H1 (cell line): ENCODE data around the gene ATOH8. TPM values are rescaled to one million over a fixed set of nuclear protein-coding genes. Genes with fewer than 3 reads are reported as not detected.

Experiments
- CTCF ChIA-PET: fragments of 300-600 bp; sonication (Branson Sonifier 250); formaldehyde crosslinking; loops from one replicate; lab custom pipeline; 2021; ENCODE audit not compliant: partially characterized antibody; lab: Charles Lee
- POLR2A ChIA-PET: fragments of 300-600 bp; sonication (Branson Sonifier 250); formaldehyde crosslinking; loops from one replicate; lab custom pipeline; 2021; ENCODE audit warnings: inconsistent platforms; ENCODE audit not compliant: partially characterized antibody; lab: Charles Lee
- DNase-seq, 2 experiments: peaks; one replicate each; pipeline versions ENCODE4 v3.0.0 to v3.0.0-alpha.2; 2010 to 2022; ENCODE audit warnings: low spot score in 2 of 2, low read depth in 1 of 2, mixed read lengths in 1 of 2
- FAIRE-seq: peaks from 2 replicates; lab custom pipeline; 2011; peaks lifted over from hg19 to GRCh38; lab: Jason Lieb, UNC
- H2AFZ ChIP-seq: 2 replicates; pipeline ENCODE4 v1.8.1; 2012; ENCODE audit warnings: low read length, inconsistent platforms
- H2AK5ac ChIP-seq: 2 replicates; pipeline ENCODE4 v1.6.1; 2013; ENCODE audit warnings: low read depth, low read length
- H2BK120ac ChIP-seq: replicated peaks from 2 replicates; pipeline ENCODE3; 2013; ENCODE audit warnings: low read depth, low read length, inconsistent platforms
- H2BK12ac ChIP-seq: 2 replicates; pipeline ENCODE4 v1.6.1; 2013; ENCODE audit warnings: low read depth, low read length
- H2BK15ac ChIP-seq: 2 replicates; pipeline ENCODE4 v1.6.1; 2013; ENCODE audit warnings: low read length
- H2BK20ac ChIP-seq: 2 replicates; pipeline ENCODE4 v1.6.1; 2013; ENCODE audit warnings: low read length
- H2BK5ac ChIP-seq: 2 replicates; pipeline ENCODE4 v1.6.1; 2013; ENCODE audit warnings: low read depth, low read length
- H3K14ac ChIP-seq: 2 replicates; pipeline ENCODE4 v1.6.1; 2013; ENCODE audit warnings: inconsistent platforms; ENCODE audit not compliant: insufficient read length
- H3K18ac ChIP-seq: 2 replicates; pipeline ENCODE4 v1.6.1; 2013; ENCODE audit warnings: low read length; ENCODE audit errors: extremely low read depth
- H3K23ac ChIP-seq: 2 replicates; pipeline ENCODE4 v1.6.1; 2013; ENCODE audit warnings: inconsistent platforms; ENCODE audit not compliant: insufficient read length
- H3K23me2 ChIP-seq: 2 replicates; pipeline ENCODE4 v1.6.1; 2013; ENCODE audit warnings: low read depth, low read length
- H3K27ac ChIP-seq: 2 replicates; pipeline ENCODE4 v1.6.1; 2011; ENCODE audit warnings: low read depth, low read length, inconsistent platforms
- H3K27me3 ChIP-seq, 4 experiments: replicated peaks in 1 of 4; 1 replicate in 1 of 4; 2 replicates in 3 of 4; pipeline versions ENCODE4 v1.6.1 to v1.8.1; 2011 to 2013; ENCODE audit warnings: low read length in 3 of 4, mild to moderate bottlenecking in 3 of 4, inconsistent platforms in 2 of 4, mixed read lengths in 2 of 4, moderate library complexity in 1 of 4; ENCODE audit not compliant: control insufficient read depth in 3 of 4, insufficient read depth in 3 of 4; ENCODE audit errors: extremely low read depth in 1 of 4
- H3K36me3 ChIP-seq, 4 experiments: 2 replicates each; pipeline versions ENCODE4 v1.6.1 to v1.8.1; 2011 to 2013; ENCODE audit warnings: mild to moderate bottlenecking in 4 of 4, low read length in 3 of 4, moderate library complexity in 2 of 4, control low read depth in 1 of 4, inconsistent platforms in 1 of 4; ENCODE audit not compliant: insufficient read depth in 4 of 4, control insufficient read depth in 2 of 4
- H3K4ac ChIP-seq: replicated peaks from 2 replicates; pipeline ENCODE3; 2013; ENCODE audit warnings: low read length, low read depth, mixed read lengths, inconsistent platforms; ENCODE audit not compliant: insufficient read length
- H3K4me1 ChIP-seq, 4 experiments: replicated peaks in 1 of 4; 1 replicate in 1 of 4; 2 replicates in 3 of 4; pipeline versions ENCODE4 v1.6.1 to v1.8.1; 2011 to 2013; ENCODE audit warnings: low read length in 3 of 4, inconsistent platforms in 2 of 4, mixed read lengths in 1 of 4; ENCODE audit not compliant: insufficient read depth in 4 of 4, control insufficient read depth in 3 of 4
- H3K4me2 ChIP-seq, 2 experiments: 2 replicates each; pipeline versions ENCODE4 v1.6.1 to v1.8.1; 2011 to 2013; ENCODE audit warnings: low read depth in 2 of 2, low read length in 2 of 2, control low read depth in 1 of 2, inconsistent platforms in 1 of 2, mild to moderate bottlenecking in 1 of 2; ENCODE audit not compliant: insufficient read depth in 1 of 2
- H3K4me3 ChIP-seq, 4 experiments: fragments of 200-600, 300-600 bp in 1 of 4; sonication (generic), shearing (Covaris generic), sonication (Bioruptor Twin) in 1 of 4; 2 replicates each; pipeline versions ENCODE4 v1.5.1 to v1.8.1; 2011 to 2016; ENCODE audit warnings: low read length in 4 of 4, low read depth in 3 of 4, control low read depth in 2 of 4, inconsistent platforms in 2 of 4, mild to moderate bottlenecking in 2 of 4, mixed read lengths in 1 of 4, moderate library complexity in 1 of 4; ENCODE audit not compliant: insufficient read depth in 2 of 4; ENCODE audit errors: extremely low read depth in 1 of 4
- H3K56ac ChIP-seq: replicated peaks from 2 replicates; pipeline ENCODE3; 2013; ENCODE audit warnings: low read depth, mild to moderate bottlenecking, mixed read lengths, low read length, inconsistent platforms; ENCODE audit not compliant: insufficient read length
- H3K79me1 ChIP-seq: 2 replicates; pipeline ENCODE4 v1.6.1; 2013; ENCODE audit warnings: low read depth, low read length, control low read depth
- H3K79me2 ChIP-seq, 2 experiments: 2 replicates each; pipeline versions ENCODE4 v1.6.1 to v1.8.1; 2012 to 2013; ENCODE audit warnings: low read length in 2 of 2, mild to moderate bottlenecking in 2 of 2, inconsistent platforms in 1 of 2; ENCODE audit not compliant: insufficient read depth in 2 of 2, control insufficient read depth in 1 of 2
- H3K9ac ChIP-seq, 4 experiments: replicated peaks in 1 of 4; 1 replicate in 1 of 4; 2 replicates in 3 of 4; pipeline versions ENCODE4 v1.6.1 to v1.8.1; 2011 to 2013; ENCODE audit warnings: low read depth in 3 of 4, low read length in 3 of 4, control low read depth in 2 of 4, mild to moderate bottlenecking in 2 of 4, moderate library complexity in 2 of 4, inconsistent platforms in 1 of 4; ENCODE audit errors: extremely low read depth in 1 of 4
- H3K9me3 ChIP-seq, 2 experiments: 2 replicates each; pipeline versions ENCODE4 v1.6.1 to v1.8.1; 2012 to 2013; ENCODE audit warnings: mild to moderate bottlenecking in 2 of 2, moderate library complexity in 2 of 2, control low read depth in 1 of 2, inconsistent platforms in 1 of 2, low read depth in 1 of 2, low read length in 1 of 2, mixed read lengths in 1 of 2; ENCODE audit not compliant: insufficient read depth in 2 of 2
- H4K20me1 ChIP-seq, 2 experiments: replicated peaks in 1 of 2; 2 replicates each; pipeline versions ENCODE3 to v1.8.1; 2011 to 2013; ENCODE audit warnings: inconsistent platforms in 2 of 2, low read length in 2 of 2, mild to moderate bottlenecking in 1 of 2; ENCODE audit not compliant: insufficient read depth in 2 of 2, control insufficient read depth in 1 of 2
- H4K5ac ChIP-seq: 2 replicates; pipeline ENCODE4 v1.6.1; 2013; ENCODE audit warnings: low read length, low read depth, mixed read lengths, inconsistent platforms; ENCODE audit not compliant: insufficient read length
- H4K8ac ChIP-seq: 2 replicates; pipeline ENCODE4 v1.8.0; 2013; ENCODE audit warnings: mild to moderate bottlenecking, moderate library complexity, low read length, inconsistent platforms; ENCODE audit not compliant: insufficient read depth; ENCODE audit errors: extremely low read depth
- H4K91ac ChIP-seq: replicated peaks from 2 replicates; pipeline ENCODE3; 2013; ENCODE audit warnings: low read length, mixed read lengths, inconsistent platforms; ENCODE audit not compliant: insufficient read length
- CEBPB ChIP-seq: IDR thresholded peaks from 2 replicates; pipeline ENCODE4 v1.6.1; 2012; ENCODE audit warnings: low read depth, low read length
- CHD2 ChIP-seq: IDR thresholded peaks from 2 replicates; pipeline ENCODE4 v1.6.1; 2012; ENCODE audit warnings: low read length, improper control_type of control experiment
- EZH2 ChIP-seq: fragments of 200-600 bp; sonication (generic); IDR thresholded peaks from 2 replicates; pipeline ENCODE4 v1.7.1; 2012; ENCODE audit warnings: low read depth, mild to moderate bottlenecking, moderate library complexity, low read length, inconsistent platforms; ENCODE audit not compliant: severe bottlenecking
- FOSL1 ChIP-seq: IDR thresholded peaks from 2 replicates; pipeline ENCODE4 v1.6.1; 2011; ENCODE audit warnings: mild to moderate bottlenecking, low read depth, low read length, moderate library complexity; ENCODE audit not compliant: insufficient read depth
- JUN ChIP-seq: IDR thresholded peaks from 2 replicates; pipeline ENCODE4 v1.6.1; 2011; ENCODE audit warnings: low read depth, mild to moderate bottlenecking, improper control_type of control experiment, low read length
- MAX ChIP-seq: IDR thresholded peaks from 2 replicates; pipeline ENCODE4 v1.6.1; 2012; ENCODE audit warnings: inconsistent platforms
- NRF1 ChIP-seq: IDR thresholded peaks from 2 replicates; pipeline ENCODE4 v1.6.1; 2011; ENCODE audit warnings: mild to moderate bottlenecking, low read depth, low read length, improper control_type of control experiment
- PHF8 ChIP-seq: fragments of 200-600 bp; sonication (generic); conservative IDR thresholded peaks from 2 replicates; pipeline ENCODE4 v1.7.1; 2012; ENCODE audit warnings: low read depth, mild to moderate bottlenecking, inconsistent platforms, low read length, moderate library complexity
- POLR2A ChIP-seq, 2 experiments: IDR thresholded peaks; 1 replicate in 1 of 2; 2 replicates in 1 of 2; pipeline ENCODE4 v1.6.1; 2011; ENCODE audit warnings: low read depth in 2 of 2, low read length in 2 of 2, mild to moderate bottlenecking in 2 of 2; ENCODE audit errors: control extremely low read depth in 1 of 2
- SIN3A ChIP-seq, 2 experiments: IDR thresholded peaks in 1 of 2; conservative IDR thresholded peaks in 1 of 2; 2 replicates each; pipeline ENCODE4 v1.6.1; 2011 to 2012; ENCODE audit warnings: low read length in 2 of 2, improper control_type of control experiment in 1 of 2, low read depth in 1 of 2, mild to moderate bottlenecking in 1 of 2
- SIRT6 ChIP-seq: IDR thresholded peaks from one replicate; pipeline ENCODE4 v1.7.1; 2012; ENCODE audit warnings: low read length, inconsistent platforms
- SP4 ChIP-seq: IDR thresholded peaks from 2 replicates; pipeline ENCODE4 v1.6.1; 2012; ENCODE audit warnings: low read length, inconsistent platforms
- TAF1 ChIP-seq: IDR thresholded peaks from 2 replicates; pipeline ENCODE4 v1.6.1; 2011; ENCODE audit warnings: mild to moderate bottlenecking, low read depth, low read length
- TCF12 ChIP-seq: IDR thresholded peaks from 2 replicates; pipeline ENCODE4 v1.6.1; 2011; ENCODE audit warnings: low read depth, mild to moderate bottlenecking, low read length
- USF2 ChIP-seq: IDR thresholded peaks from 2 replicates; pipeline ENCODE4 v1.6.1; 2011; ENCODE audit warnings: low read length, improper control_type of control experiment
- WGBS, 2 experiments: shearing (Covaris generic) in 1 of 2; methylation state at CpG; one replicate each; pipeline versions ENCODE4 v1.1.6 to v1.1.7; 2013 to 2015; ENCODE audit warnings: low lambda C conversion rate in 2 of 2, mixed read lengths in 2 of 2, inconsistent platforms in 1 of 2, low coverage in 1 of 2, missing lambda C conversion rate in 1 of 2; ENCODE audit not compliant: insufficient replicate concordance in 2 of 2, insufficient coverage in 1 of 2, insufficient read length in 1 of 2; ENCODE audit errors: extremely low coverage in 1 of 2, missing lambda C conversion rate in 1 of 2; 5-methylcytosine and 5-hydroxymethylcytosine counted together
- polyA plus RNA-seq, 7 experiments: library from polyadenylated mRNA; depleted of rRNA in 3 of 7; stranded (reverse) in 5 of 7; unstranded in 2 of 7; fragments of >200 nt in 5 of 7; fragments of 200-250 nt in 2 of 7; gene quantifications; 1 replicate in 5 of 7; 2 replicates in 1 of 7; 4 replicates in 1 of 7; pipeline versions ENCODE4 v1.2.1 to v1.2.3, GENCODE V29; 2011 to 2013; ENCODE audit warnings: missing spikeins in 2 of 7, mixed read lengths in 2 of 7
- total RNA-seq: library from RNA; stranded (reverse); fragmentation: NEBNext Ultra II Directional; extraction: Animal tissue kit (Norgen Biotek cat#: 25700); gene quantifications from 2 replicates; pipeline ENCODE4 v1.2.1, GENCODE V29; 2021

The ATOH8 gene
- total and polyA plus RNA-seq, 2 of the 8 experiments (the other 6 are each of a cell fraction or from before 2014, with no cell fraction given): 0.50 to 0.53 TPM

- CTCF ChIA-PET: interaction anchor here (0.9 to 3.1 kb wide), 4 partner anchors 8 to 98 kb away, joined by 4 to 12 read pairs (median 6); no protein-coding TSS in a partner anchor
- H3K18ac ChIP-seq: no peak overlapping the region
- no peak overlapping the region for H3K23ac ChIP-seq
- no peak overlapping the region for H4K5ac ChIP-seq
- H2AK5ac ChIP-seq: no peak overlapping the region
- H2AFZ ChIP-seq: no peak overlapping the region
- no peak overlapping the region for H2BK20ac ChIP-seq
- no peak overlapping the region for H3K4me2 ChIP-seq
- no peak overlapping the region for H3K14ac ChIP-seq
- H2BK120ac ChIP-seq: no peak overlapping the region
- H2BK5ac ChIP-seq: no peak overlapping the region
- no peak overlapping the region for H4K91ac ChIP-seq
- no peaks in the 10 kb centered on the region; a peak in 1 of 7 replicates for H3K27me3 ChIP-seq
- no peak overlapping the region for H2BK15ac ChIP-seq
- no peaks in the 10 kb centered on the region for H3K79me2 ChIP-seq
- no peak for FAIRE-seq
- POLR2A ChIA-PET: no interaction called here
- no peak overlapping the region for H4K8ac ChIP-seq
- H3K4me3 ChIP-seq: no peak overlapping the region
- 90% methylated on average over 8 of the region's 8 CpGs; no CpG with 5 or more reads in 1 of the 2 experiments for WGBS, 2 experiments
- H3K4me1 ChIP-seq: no peaks in the 10 kb centered on the region; a peak in 1 of 7 replicates
- H3K9me3 ChIP-seq: no peaks in the 10 kb centered on the region
- no peak for DNase-seq
- H3K79me1 ChIP-seq: no peaks in the 10 kb centered on the region
- no peak overlapping the region for H3K4ac ChIP-seq
- H3K9ac ChIP-seq: no peak overlapping the region
- no peaks in the 10 kb centered on the region for H3K36me3 ChIP-seq
- no peaks in the 10 kb centered on the region for H4K20me1 ChIP-seq
- no peak overlapping the region for H2BK12ac ChIP-seq
- H3K23me2 ChIP-seq: no peaks in the 10 kb centered on the region
- H3K27ac ChIP-seq: no peak overlapping the region
- no peak overlapping the region for H3K56ac ChIP-seq
- TF ChIP-seq CHD2 (no peak), EZH2 (no peak), JUN (no peak), SIRT6 (no peak), NRF1 (no peak), TAF1 (no peak), SIN3A (conservative IDR thresholded peaks at IDR 0.05 in 1 of 2, IDR thresholded peaks at IDR 0.05 in 1 of 2; ENCODE audit: low read depth in 1 of 2, low read length in 2 of 2) (no peak), CEBPB (no peak), FOSL1 (no peak), TCF12 (no peak), POLR2A (IDR thresholded peaks at IDR 0.05; ENCODE audit: control extremely low read depth in 1 of 2, low read depth in 2 of 2, low read length in 2 of 2) (no peak), PHF8 (no peak), SP4 (no peak), USF2 (no peak), MAX (no peak)
These were observed 39.0 kb upstream of the ATOH8 start for GRCh38 chr2:85714841-85715240.
